Right lobe of liver (tissue), 6 donors: ENCODE data around the gene SYPL2. TPM values are rescaled to one million over a fixed set of nuclear protein-coding genes. Genes with fewer than 3 reads are reported as not detected.
A peak's percentile ranks its signal among the peaks of the same experiment; 100 is the strongest.
"Not testable (repeated sequence)": the region's sequence is repeated elsewhere in the genome, so short reads cannot be mapped to it uniquely, and the experiment has no call there.

Source experiments
- ATAC-seq, 4 donors: fragments of 200-7000 bp; cut with Tn5 transposase; one replicate each; pipeline ENCODE4 v1.9.1; 2020; ENCODE audit warnings: mild to moderate bottlenecking in 4 of 4, moderate library complexity in 4 of 4
- DNase-seq, 3 donors: peaks; one replicate each; pipeline ENCODE4 v3.0.0-alpha.2; 2020
- H3K27ac ChIP-seq, 3 donors: fragments of 200-600 bp; one replicate each; pipeline ENCODE4 v1.8.0; 2022
- H3K27me3 ChIP-seq, 2 donors: fragments of 200-600 bp; one replicate each; pipeline ENCODE4 v1.8.0; 2022
- H3K36me3 ChIP-seq, 4 donors: fragments of 200-600 bp; sonication (generic) in 1 of 4; one replicate each; pipeline versions ENCODE4 v1.5.1 to v1.8.0; 2017 to 2022; ENCODE audit warnings: control low read depth in 1 of 4
- H3K4me1 ChIP-seq, 4 donors: fragments of 200-600 bp; sonication (generic) in 1 of 4; one replicate each; pipeline versions ENCODE4 v1.5.1 to v1.8.0; 2017 to 2022; ENCODE audit warnings: control low read depth in 1 of 4
- H3K4me3 ChIP-seq, 3 donors: fragments of 200-600 bp; one replicate each; pipeline ENCODE4 v1.8.0; 2022
- H3K9me3 ChIP-seq, 4 donors: fragments of 200-600 bp; sonication (generic) in 1 of 4; one replicate each; pipeline versions ENCODE4 v1.5.1 to v1.8.0; 2017 to 2022; ENCODE audit warnings: control low read depth in 1 of 4
- POLR2A ChIP-seq: fragments of 450-650 bp; IDR thresholded peaks from one replicate; pipeline ENCODE4 v1.6.1; 2017; ENCODE audit warnings: antibody characterized with exemption, mild to moderate bottlenecking
- WGBS: methylation state at CpG from one replicate; pipeline ENCODE4 v1.1.6; 2018; ENCODE audit warnings: low coverage, low lambda C conversion rate; ENCODE audit not compliant: insufficient coverage; ENCODE audit errors: missing lambda C conversion rate; 5-methylcytosine and 5-hydroxymethylcytosine counted together
- intact Hi-C, 2 donors: fragments of 100-400 bp; cut with DNase I; formaldehyde crosslinking; loops; one replicate each; pipeline versions ENCODE4 v1.11.2 to v1.14.1; 2022
- total RNA-seq, 6 experiments: library from RNA; depleted of rRNA in 2 of 6; stranded (reverse); fragments of >200 nt in 2 of 6; fragmentation: NEBNext Ultra II Directional in 3 of 6; extraction: Animal tissue kit (Norgen Biotek cat#: 25700) in 3 of 6; gene quantifications; one replicate each; pipeline versions ENCODE4 v1.1.0 to v1.2.4, GENCODE V29; 2016 to 2023
- TF ChIP-seq, protein P1 (sequence below), 4 donors: fragments of 200-600 bp in 3 of 4; fragments of 450-650 bp in 1 of 4; IDR thresholded peaks; one replicate each; pipeline versions ENCODE4 v1.5.1 to v1.8.0; 2016 to 2022; ENCODE audit warnings: antibody characterized with exemption in 4 of 4, mild to moderate bottlenecking in 2 of 4
- donor health status: DM: no; HTN: yes; CAD: no.
- donor health status: DM: no; HTN: no; CAD: no.
- donor health status: DM: no; HTN: no; CAD: no.
- donor health status: DM: no; HTN: yes; CAD: no.
- donor health status: DM: no; HTN: yes; CAD: no.

SYPL2 gene
- total RNA-seq, 6 experiments from 2014 or later: 4.7 to 10.6 (median 6.0) TPM

GRCh38 chr1:109434484-109434883, 31.9 kb upstream of the SYPL2 start:
- H3K4me1 ChIP-seq: no peaks in the 10 kb centered on the region
- no peak for ATAC-seq
- no CpG with 5 or more reads among the region's 1 CpG for WGBS

DNA sequence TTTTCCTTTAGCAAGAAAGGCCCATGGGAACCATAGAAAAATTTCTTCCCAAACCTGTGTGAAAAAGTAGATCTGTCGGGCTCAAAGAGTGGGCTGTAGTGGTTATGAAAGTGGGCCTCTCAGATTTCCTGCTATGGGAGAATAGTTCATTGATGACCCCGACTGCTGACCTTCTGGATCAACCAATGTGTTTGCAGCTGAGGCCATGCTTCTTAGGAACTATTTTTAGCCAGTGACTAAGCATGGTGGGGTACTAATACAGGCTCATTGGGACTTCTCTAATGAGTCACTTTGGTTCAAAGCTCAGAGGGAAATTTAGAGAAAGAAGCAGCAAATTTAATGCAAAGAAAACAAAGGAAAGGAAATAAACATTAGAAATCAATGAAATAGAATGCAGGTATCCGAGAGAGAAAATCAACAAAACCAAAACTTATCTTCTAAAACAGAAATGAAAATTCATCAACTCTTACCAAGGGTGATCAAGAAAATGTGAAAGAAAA, 27.5 kb upstream of the SYPL2 start:
- Histone ChIP-seq H3K4me1 (no peaks in the 10 kb centered on the region), H3K27ac (no peak overlapping the region), H3K27me3 (no peaks in the 10 kb centered on the region), H3K4me3 (no peak overlapping the region), H3K9me3 (no peaks in the 10 kb centered on the region), H3K36me3 (no peaks in the 10 kb centered on the region)
- 65% methylated on average over 3 of the region's 3 CpGs for WGBS
- intact Hi-C loops: no loop called here
- DNase-seq (no peak), ATAC-seq (peak in 1 of 4 donors; percentile 69)
- TF ChIP-seq POLR2A: no peak
- TF ChIP-seq, protein P1, sequence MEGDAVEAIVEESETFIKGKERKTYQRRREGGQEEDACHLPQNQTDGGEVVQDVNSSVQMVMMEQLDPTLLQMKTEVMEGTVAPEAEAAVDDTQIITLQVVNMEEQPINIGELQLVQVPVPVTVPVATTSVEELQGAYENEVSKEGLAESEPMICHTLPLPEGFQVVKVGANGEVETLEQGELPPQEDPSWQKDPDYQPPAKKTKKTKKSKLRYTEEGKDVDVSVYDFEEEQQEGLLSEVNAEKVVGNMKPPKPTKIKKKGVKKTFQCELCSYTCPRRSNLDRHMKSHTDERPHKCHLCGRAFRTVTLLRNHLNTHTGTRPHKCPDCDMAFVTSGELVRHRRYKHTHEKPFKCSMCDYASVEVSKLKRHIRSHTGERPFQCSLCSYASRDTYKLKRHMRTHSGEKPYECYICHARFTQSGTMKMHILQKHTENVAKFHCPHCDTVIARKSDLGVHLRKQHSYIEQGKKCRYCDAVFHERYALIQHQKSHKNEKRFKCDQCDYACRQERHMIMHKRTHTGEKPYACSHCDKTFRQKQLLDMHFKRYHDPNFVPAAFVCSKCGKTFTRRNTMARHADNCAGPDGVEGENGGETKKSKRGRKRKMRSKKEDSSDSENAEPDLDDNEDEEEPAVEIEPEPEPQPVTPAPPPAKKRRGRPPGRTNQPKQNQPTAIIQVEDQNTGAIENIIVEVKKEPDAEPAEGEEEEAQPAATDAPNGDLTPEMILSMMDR (IDR thresholded peaks at IDR 0.05): no peak

More at GRCh38 chr1:109434484-109434883, 31.9 kb upstream of the SYPL2 start:
- intact Hi-C loops: no loop called here
- no peak for DNase-seq
- Histone ChIP-seq H3K27me3 (no peaks in the 10 kb centered on the region), H3K4me3 (no peak overlapping the region), H3K27ac (no peak overlapping the region), H3K9me3 (no peaks in the 10 kb centered on the region), H3K36me3 (no peaks in the 10 kb centered on the region)
- TF ChIP-seq POLR2A: no peak
- TF ChIP-seq, protein P1 (IDR thresholded peaks at IDR 0.05): no peak

DNA sequence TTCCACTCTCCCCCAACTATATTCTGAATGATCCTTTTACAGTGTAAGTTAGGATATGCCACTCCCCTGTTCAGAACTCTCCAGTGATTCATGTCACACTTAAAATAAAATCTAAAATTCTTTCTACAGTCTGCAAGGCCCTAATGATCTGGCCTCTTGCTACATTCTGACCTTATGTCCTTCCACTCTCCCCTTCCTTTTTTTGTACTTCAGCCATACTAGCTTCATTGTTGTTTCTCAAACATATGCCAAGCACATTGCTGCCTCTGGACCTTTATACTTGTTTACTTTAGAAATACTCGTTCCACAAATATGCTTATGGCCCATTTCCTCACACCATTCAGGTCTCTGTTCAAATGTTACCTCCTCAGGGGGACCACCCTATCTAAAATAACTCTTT, 25.3 kb upstream of the SYPL2 start:
- Histone ChIP-seq H3K4me1 (no peaks in the 10 kb centered on the region), H3K27ac (no peak overlapping the region), H3K27me3 (no peaks in the 10 kb centered on the region), H3K9me3 (no peaks in the 10 kb centered on the region), H3K36me3 (no peaks in the 10 kb centered on the region), H3K4me3 (no peak overlapping the region)
- 13% methylated on average over 1 of the region's 1 CpG for WGBS
- TF ChIP-seq POLR2A: no peak
- TF ChIP-seq, protein P1 (IDR thresholded peaks at IDR 0.05): no peak
- peak in 1 of 4 donors; percentile 30 for ATAC-seq
- DNase-seq: no peak
- intact Hi-C loops: no loop called here

- no peak for ATAC-seq
- no peak for DNase-seq
- Histone ChIP-seq H3K4me3 (no peak overlapping the region), H3K27me3 (no peaks in the 10 kb centered on the region), H3K9me3 (no peaks in the 10 kb centered on the region), H3K4me1 (no peaks in the 10 kb centered on the region), H3K27ac (no peak overlapping the region), H3K36me3 (no peaks in the 10 kb centered on the region)
- no peak for TF ChIP-seq POLR2A
- intact Hi-C loops: no loop called here
- 64% methylated on average over 2 of the region's 2 CpGs for WGBS
These were observed 22.9 kb upstream of the SYPL2 start for GRCh38 chr1:109443476-109443875.

GRCh38 chr1:109444346-109444745, 22.0 kb upstream of the SYPL2 start:
- Histone ChIP-seq H3K27ac (no peak overlapping the region), H3K27me3 (no peaks in the 10 kb centered on the region), H3K4me1 (no peaks in the 10 kb centered on the region), H3K36me3 (no peaks in the 10 kb centered on the region), H3K4me3 (no peak overlapping the region), H3K9me3 (no peaks in the 10 kb centered on the region)
- intact Hi-C loops: no loop called here
- no peak for TF ChIP-seq POLR2A
- TF ChIP-seq, protein P1 (IDR thresholded peaks at IDR 0.05): no peak
- ATAC-seq (no peak), DNase-seq (no peak)
- WGBS: 86% methylated on average over 1 of the region's 1 CpG

DNA sequence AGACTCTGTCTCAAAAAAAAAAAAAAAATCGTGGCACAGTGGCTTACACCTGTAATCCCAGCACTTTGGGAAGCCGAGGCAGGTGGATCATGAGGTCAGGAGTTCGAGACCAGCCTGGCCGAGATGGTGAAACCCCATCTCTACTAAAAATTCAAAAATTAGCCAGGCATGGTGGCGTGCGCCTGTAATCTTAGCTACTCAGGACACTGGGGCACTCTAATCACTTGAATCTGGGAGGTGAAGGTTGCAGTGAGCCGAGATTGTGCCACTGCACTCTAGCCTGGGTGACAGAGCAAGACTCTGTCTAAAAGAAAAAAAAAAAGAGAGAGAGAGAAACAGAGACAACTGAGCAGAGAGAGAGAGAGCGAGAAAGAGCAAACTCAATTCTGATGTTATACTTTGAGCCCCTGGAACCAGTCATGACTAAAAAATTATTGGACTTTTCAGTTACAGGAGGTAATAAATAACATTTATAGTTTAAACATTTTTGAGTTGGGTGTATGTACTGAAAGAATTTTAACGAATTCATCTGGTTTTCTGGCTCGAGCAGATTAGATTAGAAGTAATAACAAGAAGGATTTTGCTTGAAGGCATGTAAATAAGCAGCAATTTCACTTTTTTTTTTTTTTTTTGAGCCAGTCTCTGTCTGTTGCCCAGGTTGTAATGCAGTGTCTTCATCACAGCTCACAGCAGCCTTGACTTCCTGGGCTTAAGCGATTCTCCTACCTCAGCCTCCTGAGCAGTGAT, 20.2 kb upstream of the SYPL2 start:
- DNase-seq, intact Hi-C loops, H3K4me3 ChIP-seq, ATAC-seq, H3K27ac ChIP-seq, H3K4me1 ChIP-seq, H3K36me3 ChIP-seq, H3K9me3 ChIP-seq, H3K27me3 ChIP-seq: not testable (repeated sequence)
- WGBS: 69% methylated on average over 11 of the region's 11 CpGs
